Colonic mucosa (tissue), 4 donors: ENCODE results near the gene GRM8. TPM values are rescaled to one million over a fixed set of nuclear protein-coding genes. Genes with fewer than 3 reads are reported as not detected.

ENCODE experiments used
- DNase-seq: peaks from one replicate; pipeline ENCODE4 v3.0.0-alpha.2; 2020
- H3K27ac ChIP-seq: fragments of 200-600 bp; one replicate; pipeline ENCODE4 v1.8.0; 2021
- H3K27me3 ChIP-seq: fragments of 200-600 bp; one replicate; pipeline ENCODE4 v1.8.0; 2021
- H3K36me3 ChIP-seq: fragments of 200-600 bp; one replicate; pipeline ENCODE4 v1.8.0; 2021
- H3K4me1 ChIP-seq: fragments of 200-600 bp; one replicate; pipeline ENCODE4 v1.8.0; 2021; ENCODE audit warnings: mild to moderate bottlenecking
- H3K4me3 ChIP-seq: fragments of 200-600 bp; one replicate; pipeline ENCODE4 v1.8.0; 2021
- H3K9ac ChIP-seq, 2 donors: one replicate each; pipeline ENCODE4 v1.7.0; 2013; ENCODE audit warnings: control low read depth in 2 of 2, low read depth in 2 of 2, low read length in 2 of 2
- H3K9me3 ChIP-seq: fragments of 200-600 bp; one replicate; pipeline ENCODE4 v1.8.0; 2021
- CTCF ChIP-seq: fragments of 200-600 bp; IDR thresholded peaks from one replicate; pipeline ENCODE4 v1.8.0; 2022; ENCODE audit warnings: antibody characterized with exemption, mild to moderate bottlenecking
- intact Hi-C: fragments of 100-400 bp; cut with DNase I; formaldehyde crosslinking; loops from one replicate; pipeline ENCODE4 v1.14.1; 2022
- total RNA-seq, 2 donors: library from RNA; stranded (reverse); fragmentation: NEBNext Ultra II Directional in 1 of 2; extraction: Animal tissue kit (Norgen Biotek cat#: 25700) in 1 of 2; gene quantifications; one replicate each; pipeline ENCODE4 v1.2.1, GENCODE V29; 2021
- donor health status: healthy.
- donor health status: DM: no; HTN: no; CAD: no.
- donor health status: DM: no; HTN: no; CAD: no.

GRM8 gene
- total RNA-seq, 2 donors from 2014 or later = 2.2 to 2.5 TPM

GRCh38 chr7:126450269-126450671 lies 802.5 kb downstream of the GRM8 start:
- no peaks in the 10 kb centered on the region for H3K36me3 ChIP-seq
- peak overlapping the region; percentile 39 for H3K27ac ChIP-seq
- DNase-seq = no peak
- no peak overlapping the region for H3K9ac ChIP-seq
- no peak overlapping the region for H3K4me3 ChIP-seq
- no peaks in the 10 kb centered on the region for H3K4me1 ChIP-seq
- intact Hi-C loops = no loop called here
- TF ChIP-seq CTCF = no peak
- H3K9me3 ChIP-seq = no peaks in the 10 kb centered on the region
- no peaks in the 10 kb centered on the region for H3K27me3 ChIP-seq

- Histone ChIP-seq H3K27ac (peak overlapping the region; percentile 39), H3K36me3 (no peaks in the 10 kb centered on the region), H3K27me3 (no peaks in the 10 kb centered on the region), H3K9ac (no peak overlapping the region), H3K9me3 (no peaks in the 10 kb centered on the region), H3K4me1 (no peaks in the 10 kb centered on the region), H3K4me3 (no peak overlapping the region)
- intact Hi-C loops = no loop called here
- no peak for DNase-seq
- TF ChIP-seq CTCF = no peak
These were observed 803.0 kb downstream of the GRM8 start for GRCh38 chr7:126449611-126450268.

GRCh38 chr7:126447984-126448383 lies 804.8 kb downstream of the GRM8 start:
- Histone ChIP-seq H3K27ac (no peak overlapping the region), H3K9me3 (no peaks in the 10 kb centered on the region), H3K9ac (no peak overlapping the region), H3K36me3 (no peaks in the 10 kb centered on the region), H3K4me3 (no peak overlapping the region), H3K4me1 (no peaks in the 10 kb centered on the region), H3K27me3 (no peaks in the 10 kb centered on the region)
- no peak for TF ChIP-seq CTCF
- intact Hi-C loops = no loop called here
- no peak for DNase-seq

GRCh38 chr7:126445991-126446390 lies 806.8 kb downstream of the GRM8 start:
- Histone ChIP-seq H3K36me3 (no peaks in the 10 kb centered on the region), H3K27ac (no peak overlapping the region), H3K4me3 (no peak overlapping the region), H3K9ac (no peak overlapping the region), H3K4me1 (no peaks in the 10 kb centered on the region), H3K27me3 (no peaks in the 10 kb centered on the region), H3K9me3 (no peaks in the 10 kb centered on the region)
- DNase-seq = no peak
- intact Hi-C loops = no loop called here
- TF ChIP-seq CTCF = no peak

GRCh38 chr7:126443951-126444350 lies 808.8 kb downstream of the GRM8 start:
- H3K36me3 ChIP-seq = no peaks in the 10 kb centered on the region
- H3K9me3 ChIP-seq = no peaks in the 10 kb centered on the region
- TF ChIP-seq CTCF = no peak
- H3K4me1 ChIP-seq = no peaks in the 10 kb centered on the region
- no peak for DNase-seq
- H3K9ac ChIP-seq = no peak overlapping the region
- intact Hi-C loops = no loop called here
- no peaks in the 10 kb centered on the region for H3K27me3 ChIP-seq
- H3K27ac ChIP-seq = no peak overlapping the region
- H3K4me3 ChIP-seq = no peak overlapping the region
